ENCODE data around the gene FNDC3B.

The FNDC3B gene

GRCh38 chr3:172054115-172054764, 14.9 kb downstream of the FNDC3B start:
- DNase-seq (ENCODE audit: low read depth) = no peak

- DNase-seq (ENCODE audit: low read depth) = no peak
Observed at GRCh38 chr3:172056416-172056815, 17.0 kb downstream of the FNDC3B start.

- DNase-seq (ENCODE audit: low read depth) = no peak
Observed at GRCh38 chr3:172057059-172057458, 17.7 kb downstream of the FNDC3B start.

- no peak for DNase-seq (ENCODE audit: low read depth)
Observed at GRCh38 chr3:172057624-172058327, 18.4 kb downstream of the FNDC3B start.

- DNase-seq (ENCODE audit: low read depth) = no peak
Observed at GRCh38 chr3:172059532-172059931, 20.2 kb downstream of the FNDC3B start.

GRCh38 chr3:172060234-172060633, 20.9 kb downstream of the FNDC3B start:
- DNase-seq (ENCODE audit: low read depth) = no peak

- DNase-seq (ENCODE audit: low read depth) = no peak
Observed at GRCh38 chr3:172061724-172062184, 22.4 kb downstream of the FNDC3B start.

GRCh38 chr3:172062761-172063160, 23.4 kb downstream of the FNDC3B start:
- no peak for DNase-seq (ENCODE audit: low read depth)

GRCh38 chr3:172063456-172064432, 24.4 kb downstream of the FNDC3B start:
- DNase-seq (ENCODE audit: low read depth) = no peak

- DNase-seq (ENCODE audit: low read depth) = no peak
Observed at GRCh38 chr3:172065527-172065926, 26.1 kb downstream of the FNDC3B start.

GRCh38 chr3:172065967-172066762, 26.8 kb downstream of the FNDC3B start:
- no peak for DNase-seq (ENCODE audit: low read depth)

- DNase-seq (ENCODE audit: low read depth) = no peak
Observed at GRCh38 chr3:172066880-172067796, 27.8 kb downstream of the FNDC3B start.

GRCh38 chr3:172067837-172068440, 28.6 kb downstream of the FNDC3B start:
- no peak for DNase-seq (ENCODE audit: low read depth)

- no peak for DNase-seq (ENCODE audit: low read depth)
Observed at GRCh38 chr3:172068977-172069376, 29.6 kb downstream of the FNDC3B start.

GRCh38 chr3:172069478-172069877, 30.1 kb downstream of the FNDC3B start:
- DNase-seq (ENCODE audit: low read depth) = no peak

GRCh38 chr3:172070269-172070668, 30.9 kb downstream of the FNDC3B start:
- no peak for DNase-seq (ENCODE audit: low read depth)

- no peak for DNase-seq (ENCODE audit: low read depth)
Observed at GRCh38 chr3:172070802-172071201, 31.4 kb downstream of the FNDC3B start.

- DNase-seq (ENCODE audit: low read depth) = no peak
Observed at GRCh38 chr3:172071780-172072330, 32.5 kb downstream of the FNDC3B start.

GRCh38 chr3:172072543-172072942, 33.2 kb downstream of the FNDC3B start:
- DNase-seq (ENCODE audit: low read depth) = no peak

Data from activated T-helper 1 cell treated with Interleukin-2 at 50 U/mL for 16 hours (primary cell).